NCI-H82 treated with DMSO at 0.1 percent for 48 hours (cell line): ENCODE results near the gene FGF18.
"Not testable (repeated sequence)": the region's sequence is repeated elsewhere in the genome, so short reads cannot be mapped to it uniquely, and the experiment has no call there.

Experiments used
- DNase-seq: peaks from one replicate; lab custom pipeline; 2025; ENCODE audit not compliant: unreplicated experiment; lab: John Stamatoyannopoulos, UW

FGF18 gene

GRCh38 chr5:171400169-171400568 lies 19.3 kb upstream of the FGF18 start:
- no peak for DNase-seq

DNA sequence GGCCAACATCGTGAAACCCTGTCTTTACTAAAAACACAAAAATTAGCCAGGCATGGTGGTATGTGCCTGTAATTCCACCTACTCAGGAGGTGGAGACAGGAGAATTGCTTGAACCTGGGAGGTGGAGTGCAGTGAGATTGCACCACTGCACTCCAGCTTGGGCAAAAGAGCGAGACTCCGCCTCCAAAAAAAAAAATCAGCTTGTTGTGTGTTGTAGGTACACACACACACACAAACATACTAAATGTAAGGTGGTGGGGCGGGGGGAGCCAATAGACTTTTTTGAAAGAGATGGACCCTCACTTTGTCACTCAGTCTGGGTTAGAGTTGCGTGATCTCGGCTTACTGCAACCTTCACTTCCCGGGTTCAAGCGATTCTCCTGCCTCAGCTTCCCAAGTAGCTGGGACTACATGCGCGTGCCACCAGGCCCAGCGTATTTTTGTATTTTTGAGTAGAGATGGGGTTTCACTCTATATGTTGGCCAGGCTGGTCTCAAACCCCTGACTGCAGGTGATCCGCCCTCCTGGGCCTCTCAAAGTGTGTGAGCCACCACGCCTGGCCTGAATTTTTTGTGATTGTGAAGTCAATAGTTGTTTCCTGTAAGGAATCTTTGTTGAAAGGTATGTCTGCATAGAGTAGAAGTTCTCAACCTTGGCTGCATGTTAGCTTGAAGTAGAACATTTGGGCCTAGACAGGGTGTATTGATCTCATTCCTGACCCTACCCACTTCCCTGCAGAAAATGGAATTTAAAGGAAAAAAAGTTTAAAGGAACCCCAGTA lies 18.1 kb upstream of the FGF18 start:
- no peak for DNase-seq

DNA sequence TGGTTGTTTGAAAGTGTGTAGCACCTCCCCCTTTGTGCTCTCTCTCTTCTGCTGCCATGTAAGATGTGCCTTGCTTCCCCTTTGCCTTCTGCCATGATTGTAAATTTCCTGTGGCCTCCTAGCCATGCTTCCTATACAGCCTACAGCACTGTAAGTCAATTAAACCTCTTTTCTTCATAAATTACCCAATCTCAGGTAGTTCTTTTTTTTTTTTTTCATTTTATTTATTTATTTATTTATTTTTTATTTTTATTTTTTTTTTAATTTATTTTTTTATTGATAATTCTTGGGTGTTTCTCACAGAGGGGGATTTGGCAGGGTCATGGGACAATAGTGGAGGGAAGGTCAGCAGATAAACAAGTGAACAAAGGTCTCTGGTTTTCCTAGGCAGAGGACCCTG lies 16.7 kb upstream of the FGF18 start:
- DNase-seq = not testable (repeated sequence)

GRCh38 chr5:171405615-171406014 lies 13.8 kb upstream of the FGF18 start:
- DNase-seq = no peak

DNA sequence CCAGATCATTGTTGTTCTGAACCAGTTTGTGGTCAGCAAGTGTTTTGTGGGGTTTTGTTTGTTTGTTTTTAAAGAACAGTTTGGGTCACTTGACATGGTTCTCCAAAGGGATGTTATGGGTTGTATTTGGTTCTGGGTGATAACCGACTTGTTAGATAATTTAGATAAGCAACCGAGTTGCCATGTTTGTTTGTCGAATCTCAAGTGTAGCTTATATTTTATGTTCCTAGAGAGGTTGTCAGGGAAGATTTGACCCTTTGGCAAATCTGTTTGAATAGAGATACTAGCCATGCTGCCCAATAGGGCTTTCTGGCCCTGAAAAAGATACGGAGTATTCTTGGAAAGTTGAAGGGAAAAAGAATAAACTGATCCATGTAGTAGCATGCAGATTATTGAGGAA lies 12.2 kb upstream of the FGF18 start:
- DNase-seq = no peak

DNA sequence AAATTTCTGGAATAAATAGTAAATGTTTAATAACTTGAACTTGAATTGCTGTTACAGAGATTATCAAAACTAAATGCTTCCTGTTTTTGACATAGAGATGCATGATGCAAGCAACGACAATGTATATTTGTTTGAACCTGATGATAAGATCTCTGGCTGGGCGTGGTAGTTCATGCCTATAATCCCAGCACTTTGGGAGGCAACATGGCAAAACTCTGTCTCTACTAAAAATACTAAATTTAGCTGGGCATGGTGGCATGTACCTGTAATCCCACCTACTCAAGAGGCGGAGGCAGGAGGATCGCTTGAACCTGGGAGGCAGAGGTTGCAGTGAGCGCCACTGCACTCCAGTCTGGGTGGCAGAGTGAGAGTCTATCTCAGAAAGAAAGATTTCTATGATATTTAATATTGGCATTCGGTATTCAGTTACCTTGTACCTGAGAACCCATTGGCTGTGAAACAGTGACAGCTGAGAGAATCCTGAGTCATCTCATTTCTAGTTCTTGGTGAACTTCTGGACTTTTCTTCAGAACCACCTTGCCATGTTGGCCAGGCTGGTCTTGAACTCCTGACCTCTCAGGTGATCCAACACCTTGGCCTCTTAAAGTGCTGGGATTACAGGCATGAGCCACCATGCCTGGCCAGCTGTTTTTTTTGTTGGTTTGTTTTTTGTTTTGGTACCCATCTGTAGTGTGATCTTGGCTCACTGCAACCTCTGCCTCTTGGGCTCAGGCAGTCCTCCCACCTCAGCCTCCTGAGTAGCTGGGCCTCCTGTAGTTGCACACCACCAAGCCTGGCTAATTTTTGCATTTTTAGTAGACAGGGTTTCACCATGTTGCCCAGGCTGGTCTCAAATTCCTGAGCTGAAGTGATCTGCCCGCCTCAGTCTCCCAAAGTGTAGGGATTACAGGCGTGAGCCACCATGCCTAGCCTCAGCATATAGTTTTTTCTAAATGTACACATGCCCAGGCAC lies 10.0 kb upstream of the FGF18 start:
- DNase-seq = no peak

- DNase-seq = no peak
Measured at GRCh38 chr5:171410181-171410580, 9.3 kb upstream of the FGF18 start.

DNA sequence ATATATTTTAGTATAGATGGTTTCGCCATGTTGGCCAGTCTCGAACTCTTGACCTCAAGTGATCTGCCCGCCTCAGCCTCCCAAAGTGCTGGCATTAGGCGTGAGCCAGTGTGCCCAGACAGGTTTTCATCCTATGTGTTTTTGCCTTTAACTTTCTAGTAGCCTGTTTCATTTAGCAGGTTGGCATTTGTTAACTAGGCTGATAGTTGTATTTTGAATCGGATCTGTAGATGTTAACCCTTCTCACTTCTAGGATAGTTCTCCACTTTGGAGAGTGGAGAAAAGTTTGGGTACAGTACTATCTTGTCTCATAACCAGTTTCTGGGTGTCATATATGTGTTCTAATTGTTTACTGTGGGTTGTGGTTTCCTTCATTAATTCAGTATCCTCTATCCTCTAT lies 7.3 kb upstream of the FGF18 start:
- DNase-seq = no peak

DNA sequence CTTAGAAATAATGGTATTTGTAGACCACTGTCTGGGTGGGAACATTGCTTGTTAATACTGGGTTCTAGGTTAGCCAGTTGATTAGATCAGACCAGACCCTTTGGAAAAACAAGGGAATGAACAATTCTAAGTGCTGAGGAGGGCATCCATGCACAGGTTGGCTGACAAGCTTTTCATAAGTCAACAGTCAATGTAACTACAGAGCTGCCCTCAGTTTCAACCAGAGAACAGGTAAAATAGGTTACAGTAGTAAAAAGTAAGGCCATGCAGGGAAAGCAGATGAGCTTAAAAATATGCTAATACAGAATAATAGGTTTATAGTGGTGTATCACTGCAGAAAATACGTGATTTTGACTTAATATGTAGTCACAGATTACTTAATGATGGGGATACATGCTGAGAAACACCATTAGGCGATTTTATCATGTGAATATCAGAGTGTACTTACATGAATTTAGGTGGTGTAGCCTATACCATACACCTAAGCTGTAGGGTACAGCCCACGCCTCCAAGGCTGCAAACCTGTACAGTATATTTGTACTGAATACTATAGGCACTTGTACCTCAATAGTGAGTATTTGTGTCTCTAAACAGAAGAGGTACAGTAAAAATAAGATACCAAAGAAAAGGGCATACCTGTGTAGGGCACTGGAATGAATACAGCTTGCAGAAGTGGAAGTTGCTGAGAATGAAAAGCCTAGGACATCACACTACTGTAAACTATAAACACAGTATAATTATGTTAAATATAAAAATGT lies 6.1 kb upstream of the FGF18 start:
- no peak for DNase-seq

DNA sequence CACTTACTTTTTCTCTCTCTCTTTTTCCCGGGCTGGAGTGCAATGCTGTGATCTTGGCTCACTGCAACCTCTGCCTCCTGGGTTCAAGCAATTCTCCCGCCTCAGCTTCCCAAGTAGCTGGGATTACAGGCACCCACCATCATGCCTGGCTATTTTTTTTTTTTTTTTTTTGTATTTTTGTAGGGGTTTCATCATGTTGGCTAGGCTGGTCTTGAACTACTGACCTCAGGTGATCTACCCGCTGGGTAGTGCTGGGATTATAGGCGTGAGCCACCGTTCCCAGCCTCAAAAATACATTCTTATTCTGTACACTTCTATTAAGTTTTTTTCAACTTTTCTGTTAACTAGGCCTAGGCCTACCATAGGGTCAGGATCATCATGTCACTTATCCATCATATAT lies 5.5 kb upstream of the FGF18 start:
- DNase-seq = not testable (repeated sequence)

DNA sequence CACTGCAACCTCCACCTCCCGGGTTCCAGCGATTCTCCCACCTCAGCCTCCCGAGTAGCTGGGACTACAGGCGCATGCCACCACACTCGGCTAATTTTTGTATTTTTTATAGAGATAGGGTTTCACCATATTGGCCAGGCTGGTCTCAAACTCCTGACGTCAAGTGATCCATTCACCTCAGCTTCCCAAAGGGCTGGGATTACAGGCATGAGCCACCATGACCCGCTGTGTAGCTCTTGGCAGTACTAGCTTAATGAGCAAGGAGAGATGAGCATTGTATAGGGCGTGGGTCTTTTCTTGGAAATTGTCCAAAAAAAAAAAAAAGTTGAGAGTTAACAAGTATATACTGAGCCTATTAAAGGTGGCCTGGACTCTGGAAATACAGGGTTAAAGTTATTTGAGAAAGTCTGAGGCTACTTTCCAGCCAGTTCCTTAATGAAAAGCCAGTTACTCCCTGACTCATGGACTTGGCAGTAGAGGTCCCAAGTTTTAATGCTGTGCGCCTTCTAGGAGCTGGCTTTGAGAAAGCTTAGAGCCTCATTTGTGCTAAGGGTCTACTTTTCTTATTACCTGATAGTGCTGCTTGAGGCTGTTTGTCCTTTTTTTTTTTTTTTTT lies 4.2 kb upstream of the FGF18 start:
- DNase-seq = no peak

- DNase-seq = no peak
Measured at GRCh38 chr5:171416160-171417049, 3.0 kb upstream of the FGF18 start.

GRCh38 chr5:171418316-171418981 lies 998 bp upstream of the FGF18 start:
- DNase-seq = peak; percentile 36

DNA sequence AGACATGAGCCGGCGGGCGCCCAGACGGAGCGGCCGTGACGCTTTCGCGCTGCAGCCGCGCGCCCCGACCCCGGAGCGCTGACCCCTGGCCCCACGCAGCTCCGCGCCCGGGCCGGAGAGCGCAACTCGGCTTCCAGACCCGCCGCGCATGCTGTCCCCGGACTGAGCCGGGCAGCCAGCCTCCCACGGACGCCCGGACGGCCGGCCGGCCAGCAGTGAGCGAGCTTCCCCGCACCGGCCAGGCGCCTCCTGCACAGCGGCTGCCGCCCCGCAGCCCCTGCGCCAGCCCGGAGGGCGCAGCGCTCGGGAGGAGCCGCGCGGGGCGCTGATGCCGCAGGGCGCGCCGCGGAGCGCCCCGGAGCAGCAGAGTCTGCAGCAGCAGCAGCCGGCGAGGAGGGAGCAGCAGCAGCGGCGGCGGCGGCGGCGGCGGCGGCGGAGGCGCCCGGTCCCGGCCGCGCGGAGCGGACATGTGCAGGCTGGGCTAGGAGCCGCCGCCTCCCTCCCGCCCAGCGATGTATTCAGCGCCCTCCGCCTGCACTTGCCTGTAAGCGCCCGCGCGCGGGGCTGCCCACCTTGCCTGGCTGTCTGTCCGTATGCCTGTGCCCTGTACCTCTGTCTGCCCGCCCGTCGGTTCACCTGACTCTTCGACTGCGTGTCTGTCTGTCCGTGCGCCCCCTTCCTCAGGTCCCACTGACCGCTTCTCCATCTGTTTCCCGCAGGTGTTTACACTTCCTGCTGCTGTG lies 412 bp downstream of the FGF18 start:
- DNase-seq = no peak

GRCh38 chr5:171420431-171421241 lies 1.2 kb downstream of the FGF18 start:
- DNase-seq = no peak

DNA sequence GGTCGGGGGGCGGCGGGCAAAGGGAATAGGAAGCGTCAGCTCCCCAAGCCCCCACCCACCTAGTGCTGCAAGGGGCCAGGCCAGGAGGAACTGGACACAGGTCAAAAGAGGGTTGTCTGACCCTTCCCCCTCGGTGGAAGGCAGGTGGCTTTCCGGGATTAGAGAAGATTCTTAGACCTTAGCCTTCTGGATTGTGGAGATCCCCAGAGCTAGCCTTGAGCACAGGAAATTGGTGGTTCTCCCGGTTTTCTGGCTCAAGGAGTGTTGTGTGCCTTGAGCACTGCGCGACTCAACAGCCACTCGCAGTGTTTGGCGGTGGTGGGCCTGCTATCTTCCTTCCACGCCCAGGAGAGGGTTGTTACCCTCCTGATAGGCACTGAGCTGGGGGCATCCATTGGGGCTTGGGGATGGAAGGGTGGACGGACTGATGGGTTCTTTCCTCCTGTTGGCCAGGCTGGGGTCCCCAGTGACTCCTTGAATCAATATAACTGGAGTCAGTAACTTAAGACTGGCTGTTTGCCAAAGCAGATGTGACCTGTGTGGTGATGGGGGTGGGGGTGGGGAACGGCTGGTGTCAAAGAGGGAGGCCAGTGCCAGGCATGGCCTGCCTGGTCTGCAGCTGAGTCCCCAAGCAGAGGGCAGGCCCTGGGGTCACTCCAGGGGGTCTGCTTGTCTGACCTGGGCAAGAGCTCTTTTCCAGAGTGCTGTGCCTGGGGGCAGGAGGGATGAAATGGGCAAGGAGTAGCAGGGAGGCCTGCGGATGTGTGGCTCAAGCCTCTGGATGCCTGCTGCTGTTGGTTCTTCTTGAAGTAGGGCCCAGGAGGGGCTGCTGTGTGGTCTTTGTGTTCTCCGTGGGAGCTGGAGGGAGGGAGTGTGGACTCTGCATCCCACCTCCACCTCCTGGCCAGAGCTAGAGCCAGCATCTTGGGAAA lies 2.1 kb downstream of the FGF18 start:
- no peak for DNase-seq

- no peak for DNase-seq
Measured at GRCh38 chr5:171422495-171422894, 3.0 kb downstream of the FGF18 start.
